ENCODE results near the gene PRRC1.
"Not testable (repeated sequence)": the region's sequence is repeated elsewhere in the genome, so short reads cannot be mapped to it uniquely, and the experiment has no call there.

PRRC1 gene

DNA sequence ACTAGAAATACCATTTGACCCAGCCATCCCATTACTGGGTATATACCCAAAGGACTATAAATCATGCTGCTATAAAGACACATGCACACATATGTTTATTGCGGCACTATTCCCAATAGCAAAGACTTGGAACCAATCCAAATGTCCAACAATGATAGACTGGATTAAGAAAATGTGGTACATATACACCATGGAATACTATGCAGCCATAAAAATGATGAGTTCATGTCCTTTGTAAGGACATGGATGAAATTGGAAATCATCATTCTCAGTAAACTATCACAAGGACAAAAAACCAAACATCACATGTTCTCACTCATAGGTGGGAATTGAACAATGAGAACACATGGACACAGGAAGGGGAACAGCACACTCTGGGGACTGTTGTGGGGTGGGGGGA, 27.8 kb downstream of the PRRC1 start:
- not testable (repeated sequence) for DNase-seq (ENCODE audit: low read depth in 2 of 2)

DNA sequence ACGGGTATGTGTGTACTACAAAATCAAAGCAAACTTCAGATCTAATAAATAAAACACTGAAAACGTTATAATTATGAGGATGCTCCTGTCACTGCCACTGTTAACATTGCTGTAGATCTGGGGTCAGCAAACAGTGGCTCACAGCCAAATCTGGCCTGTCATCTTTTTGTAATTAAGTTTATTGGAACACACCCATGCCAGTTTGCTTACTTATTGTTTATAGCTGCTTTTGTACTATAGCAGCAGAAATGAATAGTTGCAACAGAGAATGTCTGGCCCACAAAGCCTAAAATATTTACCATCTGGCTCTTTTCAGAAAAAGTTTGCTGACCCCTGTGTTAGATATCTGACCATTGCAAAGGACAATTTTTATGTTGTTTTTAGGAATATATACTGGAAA, 32.1 kb downstream of the PRRC1 start:
- DNase-seq (ENCODE audit: low read depth in 2 of 2), result no peak

DNA sequence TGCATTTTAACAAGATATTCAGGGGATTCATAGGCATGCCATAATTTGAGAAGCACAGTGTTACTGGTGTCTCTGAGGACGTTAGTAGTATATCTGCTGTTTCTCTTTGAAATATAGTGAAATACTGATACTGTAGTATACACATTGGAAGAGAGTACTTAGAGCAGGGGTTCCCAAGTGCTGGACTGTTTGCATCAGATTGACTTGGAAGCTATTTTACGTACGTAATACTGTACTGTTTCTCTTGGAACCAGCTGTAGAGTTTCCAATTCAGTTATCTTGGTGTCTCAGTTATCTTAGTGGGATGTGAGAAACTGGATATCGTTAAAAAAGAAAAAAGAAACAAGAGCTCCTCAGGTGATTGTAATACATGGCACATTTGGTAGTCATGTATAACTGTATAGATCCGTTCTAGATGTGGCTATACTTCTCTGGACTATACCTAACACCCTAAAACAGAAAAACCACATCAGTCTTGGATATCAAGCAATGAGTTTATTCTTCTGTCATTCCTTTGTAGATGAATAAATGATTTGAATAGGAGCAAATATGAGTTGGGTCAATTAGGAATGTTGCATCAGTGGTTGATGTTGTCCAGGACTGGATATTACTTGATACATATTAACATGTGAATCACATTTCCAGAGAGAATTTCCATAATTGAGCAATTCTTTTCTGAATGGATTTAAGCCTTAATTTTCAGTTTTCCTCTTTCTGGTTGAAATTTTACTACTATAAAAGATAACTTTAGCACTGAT, 33.4 kb downstream of the PRRC1 start:
- DNase-seq (ENCODE audit: low read depth in 2 of 2), result no peak

DNA sequence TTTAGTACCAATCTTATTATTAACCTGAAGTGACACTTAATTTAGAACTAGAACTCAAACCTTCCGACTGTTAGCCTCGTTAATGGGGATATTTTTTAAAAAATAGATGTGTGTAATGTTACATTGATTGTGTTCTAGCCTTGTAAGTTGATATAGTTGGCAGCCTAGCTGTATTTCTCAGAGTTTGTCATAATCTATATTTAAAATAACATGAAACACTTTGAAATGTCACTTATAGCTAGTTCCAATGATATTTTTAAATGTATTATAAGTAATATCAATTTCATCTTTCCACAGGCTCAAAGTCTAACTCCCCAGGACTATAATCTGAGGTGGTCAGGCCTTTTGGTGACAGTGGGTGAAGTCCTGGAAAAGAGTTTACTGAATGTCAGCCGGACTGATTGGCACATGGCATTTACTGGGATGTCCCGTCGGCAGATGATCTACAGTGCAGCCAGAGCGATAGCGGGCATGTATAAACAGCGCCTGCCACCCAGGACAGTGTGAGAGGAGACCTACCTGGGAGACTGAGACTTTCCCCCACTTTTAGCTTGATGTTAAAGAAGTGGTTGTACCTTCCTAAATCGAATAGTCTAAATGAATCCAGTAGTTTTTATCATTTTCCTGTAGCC, 34.1 kb downstream of the PRRC1 start:
- no peak for DNase-seq (ENCODE audit: low read depth in 2 of 2)

DNA sequence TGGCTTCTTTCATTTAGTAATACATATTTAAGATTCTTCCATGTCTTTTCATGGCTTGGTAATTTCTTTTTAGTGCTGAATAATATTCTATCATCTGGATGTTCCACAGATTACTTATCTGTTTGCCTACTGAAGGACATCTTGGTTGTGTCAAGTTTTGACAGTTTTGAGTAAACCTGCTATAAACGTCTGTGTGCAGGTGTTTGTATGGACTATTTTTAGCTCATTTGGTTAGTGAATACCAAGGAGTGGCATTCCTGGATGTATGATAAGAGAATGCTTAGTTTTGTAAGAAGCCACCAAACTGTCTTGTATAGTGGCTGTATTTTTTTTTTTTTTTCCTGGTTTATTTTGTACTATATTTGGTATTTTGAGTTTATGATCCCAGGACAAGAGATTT, 38.4 kb downstream of the PRRC1 start:
- DNase-seq (ENCODE audit: low read depth in 2 of 2), result no peak

DNA sequence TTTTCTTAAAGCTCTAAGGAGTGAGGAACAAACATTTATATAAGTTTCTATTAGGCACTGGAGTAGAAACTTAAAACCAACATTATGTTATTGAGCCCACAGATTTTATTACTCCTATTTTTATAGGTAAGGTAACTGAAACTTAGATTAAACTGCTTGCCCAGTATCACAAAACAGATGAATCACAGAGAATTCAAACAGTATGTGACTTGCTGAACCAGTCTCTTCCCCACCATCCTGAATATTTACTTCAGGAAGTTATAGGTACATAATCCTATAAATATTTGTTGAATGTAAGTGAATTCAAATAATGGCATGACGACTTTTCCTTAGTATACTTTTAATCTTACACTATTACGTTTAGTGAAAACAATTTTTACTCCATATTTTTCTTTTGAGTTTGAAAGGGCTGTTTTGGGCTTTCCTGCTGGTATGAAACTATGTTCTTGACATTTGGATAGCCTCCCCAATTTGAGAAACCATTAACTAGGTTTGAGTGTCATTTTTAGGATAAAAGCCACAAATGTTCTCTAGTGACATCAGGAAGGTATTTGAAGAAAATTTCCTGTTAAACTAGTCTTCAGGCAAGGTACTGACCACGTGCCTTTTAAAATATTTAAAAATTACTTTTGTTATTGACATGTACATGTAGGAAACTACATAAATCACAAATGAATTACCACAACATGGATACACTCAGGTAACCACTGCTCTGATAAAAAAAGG, 39.3 kb downstream of the PRRC1 start:
- DNase-seq (ENCODE audit: low read depth in 2 of 2), result no peak

DNA sequence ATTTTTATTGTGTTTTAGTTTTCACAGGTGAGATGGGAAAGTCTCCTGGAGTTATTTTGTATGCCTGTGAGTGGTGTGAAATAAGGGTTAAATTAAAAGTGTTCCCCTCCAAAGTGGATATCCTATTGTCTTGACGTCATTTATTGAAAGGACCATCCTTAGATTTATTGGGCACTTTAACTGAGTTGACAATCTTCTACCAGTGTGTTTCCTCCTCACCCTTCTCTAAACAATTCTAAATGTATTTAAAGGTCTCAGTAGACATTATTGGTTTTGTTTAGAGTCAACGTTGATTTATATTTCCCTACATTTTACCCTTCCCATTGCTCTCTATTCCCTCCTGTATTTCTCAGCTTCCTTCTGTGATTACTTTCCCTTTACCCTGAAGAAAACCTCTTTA, 40.8 kb downstream of the PRRC1 start:
- no peak for DNase-seq (ENCODE audit: low read depth in 2 of 2)

DNA sequence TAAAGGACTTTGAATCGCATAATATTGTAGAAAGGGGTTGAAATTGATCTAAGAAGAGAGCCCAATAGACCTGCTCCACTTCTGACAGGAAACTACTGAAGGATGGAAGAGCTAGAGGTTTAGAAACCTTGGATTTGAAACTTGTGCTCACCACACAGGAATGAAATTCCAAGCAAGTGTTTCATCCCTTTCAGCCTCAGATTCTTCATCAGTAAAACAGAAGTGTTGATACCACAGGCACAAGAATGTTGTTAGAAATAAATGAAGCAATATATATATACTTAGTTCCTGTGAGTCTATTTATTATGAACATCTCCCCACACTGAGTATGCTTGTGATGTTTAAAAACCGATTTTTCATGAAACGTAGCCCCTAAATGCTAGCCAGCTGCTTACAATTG, 43.8 kb downstream of the PRRC1 start:
- no peak for DNase-seq (ENCODE audit: low read depth in 2 of 2)

DNA sequence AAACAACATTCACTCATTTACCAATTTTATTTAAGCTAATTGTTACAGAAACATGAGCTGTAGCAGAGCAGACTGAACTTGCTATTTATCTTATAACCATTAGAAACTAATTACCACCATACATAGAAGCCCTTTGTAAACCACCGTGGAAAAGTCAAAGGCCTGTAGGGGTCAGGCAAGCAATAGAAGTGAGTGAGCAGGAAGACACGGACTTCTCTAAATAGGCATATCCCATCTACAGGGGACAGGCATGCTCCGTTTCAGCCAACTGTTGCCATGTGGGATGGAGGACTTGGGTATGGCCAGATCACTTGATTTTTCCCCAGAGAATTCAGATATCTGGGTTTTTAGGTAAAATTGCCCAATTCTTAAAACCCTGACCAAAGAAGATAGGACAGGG, 44.8 kb downstream of the PRRC1 start:
- DNase-seq (ENCODE audit: low read depth in 2 of 2), result no peak

DNA sequence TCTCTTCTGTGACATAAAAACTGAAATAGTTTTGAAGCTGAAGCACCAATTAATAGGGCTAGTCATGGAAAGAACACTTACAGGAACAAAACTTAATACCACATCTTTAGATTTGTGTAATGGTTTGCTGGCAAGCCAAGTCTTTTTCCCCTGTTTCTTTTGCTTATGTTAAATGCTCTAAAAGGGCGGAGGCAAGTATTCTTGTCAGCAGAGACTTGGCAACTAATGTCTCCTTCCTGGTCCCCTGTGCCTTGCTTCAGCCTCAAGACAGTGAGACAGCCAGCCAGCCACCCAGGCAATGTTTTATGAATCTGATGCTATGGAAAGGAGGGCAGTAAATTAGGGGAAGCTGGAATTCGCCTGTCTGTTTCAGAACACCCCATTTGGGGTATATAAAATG, 45.7 kb downstream of the PRRC1 start:
- DNase-seq (ENCODE audit: low read depth in 2 of 2), result no peak

DNA sequence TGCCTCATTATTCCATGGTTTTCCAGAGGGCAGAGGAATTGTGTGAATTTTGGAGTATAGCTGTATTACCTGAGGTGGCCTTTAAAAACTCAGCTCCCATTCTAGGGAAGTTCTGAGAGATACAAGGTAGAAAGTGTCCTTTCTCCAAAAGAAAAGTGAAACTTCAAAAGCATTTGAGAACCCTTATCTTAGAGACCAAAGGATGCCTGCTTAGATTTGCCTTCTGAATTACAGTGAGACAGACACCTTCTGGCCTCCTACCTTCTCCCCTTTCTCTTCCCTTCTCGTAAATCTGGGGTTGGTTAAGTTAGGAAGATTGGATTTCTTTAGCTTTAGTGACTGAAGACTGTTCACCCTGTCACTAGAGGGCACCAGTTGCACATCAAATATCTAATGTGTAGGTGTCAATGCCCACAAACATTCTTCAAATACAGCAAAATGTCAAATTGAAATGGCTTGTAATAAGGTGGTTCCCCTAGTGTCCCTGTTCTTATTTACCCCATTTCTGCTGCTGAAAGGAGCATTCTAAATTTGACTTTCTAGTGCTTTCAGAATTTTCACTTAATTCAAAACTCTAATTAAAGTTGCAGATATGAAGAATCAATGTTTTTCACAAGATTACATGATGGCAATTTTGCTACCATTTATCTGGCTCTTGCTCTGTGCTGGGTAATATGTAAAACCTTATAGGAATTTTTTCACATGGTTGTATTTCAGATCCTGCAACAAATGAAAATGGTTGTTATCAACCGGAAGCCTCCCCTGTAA, 46.7 kb downstream of the PRRC1 start:
- peak; percentile 6 to 10 for DNase-seq (ENCODE audit: low read depth in 2 of 2)

DNA sequence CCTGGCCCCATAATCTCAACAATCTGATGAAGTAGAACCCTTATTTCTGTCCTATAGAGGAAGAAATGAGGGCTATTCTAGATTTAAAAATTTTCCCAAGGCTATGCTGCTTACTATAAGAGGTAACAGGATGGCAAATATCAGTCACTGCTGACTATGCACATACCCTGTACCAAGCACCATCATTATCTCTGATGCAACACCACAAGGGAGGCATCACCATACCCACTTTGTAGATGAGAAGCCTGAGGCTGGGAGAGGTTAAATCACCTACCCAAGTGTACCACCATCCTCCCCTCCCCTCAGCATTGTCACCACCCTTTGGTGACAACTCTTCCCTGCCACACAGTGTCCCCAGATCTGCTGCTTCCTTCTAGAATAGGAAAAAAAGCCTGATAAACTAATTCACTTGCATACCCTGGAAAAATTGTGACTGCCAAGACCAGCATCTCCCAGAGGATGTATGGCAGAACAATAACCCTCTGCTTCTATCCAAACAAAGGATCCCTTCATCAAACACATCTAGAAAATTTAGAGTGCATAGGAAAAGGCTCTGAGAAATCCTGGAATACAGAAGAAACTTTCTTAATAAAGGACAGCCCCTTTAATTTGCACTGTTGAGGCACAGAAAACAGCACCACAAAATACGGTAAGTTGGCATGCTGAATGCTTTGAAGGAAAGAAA, 48.3 kb downstream of the PRRC1 start:
- no peak for DNase-seq (ENCODE audit: low read depth in 2 of 2)

DNA sequence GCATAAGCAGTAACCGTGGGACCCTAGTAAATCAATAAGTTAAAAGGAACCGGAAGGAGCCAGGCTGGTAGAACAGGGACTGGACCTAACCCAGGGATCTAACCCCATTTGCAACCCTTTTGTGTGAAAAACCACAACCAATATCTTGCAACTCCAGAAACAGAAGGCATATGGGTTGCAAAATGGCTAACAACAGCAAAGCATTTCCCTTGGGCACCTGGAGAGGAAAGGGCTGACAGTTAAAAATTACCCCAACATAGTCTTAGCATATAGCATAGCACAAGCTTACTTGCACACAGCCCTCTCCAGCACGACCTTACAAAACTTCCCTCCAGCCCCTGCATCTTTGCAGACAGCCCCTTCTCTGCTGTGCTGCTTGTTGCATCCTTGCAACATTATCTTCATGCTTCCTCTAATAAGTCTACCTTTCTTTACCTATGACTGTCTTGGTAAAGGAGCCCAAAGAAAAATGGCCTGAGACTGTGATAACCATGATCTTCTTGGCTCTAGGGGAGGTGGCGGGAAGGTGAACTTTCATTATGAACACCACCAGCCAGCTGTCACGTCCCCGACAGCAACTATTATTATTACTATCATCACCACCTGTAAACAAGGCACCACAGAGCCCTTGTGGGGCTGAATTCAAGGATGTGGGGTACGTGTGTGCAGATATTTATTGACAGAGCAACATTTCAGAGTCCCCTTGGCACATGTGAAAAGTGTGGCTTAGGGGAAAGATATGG, 49.8 kb downstream of the PRRC1 start:
- no peak for DNase-seq (ENCODE audit: low read depth in 2 of 2)

DNA sequence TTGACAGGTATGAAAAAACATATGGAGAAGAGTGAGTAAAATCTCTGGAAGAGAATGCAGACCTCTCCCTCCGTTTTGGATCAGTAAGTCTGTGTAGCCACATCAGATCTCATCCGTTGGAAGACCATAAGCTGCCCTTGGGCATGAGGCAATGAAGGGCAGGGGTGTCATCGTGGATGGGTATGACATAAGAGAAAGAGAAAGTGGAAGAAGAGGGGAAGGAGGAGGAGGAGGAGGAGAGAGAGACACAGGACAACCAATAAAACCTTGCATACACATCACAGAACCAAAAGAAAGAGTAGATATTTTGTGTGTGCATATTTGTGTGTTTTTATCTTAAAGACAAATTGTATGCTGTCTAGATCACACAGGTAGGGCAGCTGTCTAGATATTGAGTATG, 50.7 kb downstream of the PRRC1 start:
- DNase-seq (ENCODE audit: low read depth in 2 of 2), result no peak

DNA sequence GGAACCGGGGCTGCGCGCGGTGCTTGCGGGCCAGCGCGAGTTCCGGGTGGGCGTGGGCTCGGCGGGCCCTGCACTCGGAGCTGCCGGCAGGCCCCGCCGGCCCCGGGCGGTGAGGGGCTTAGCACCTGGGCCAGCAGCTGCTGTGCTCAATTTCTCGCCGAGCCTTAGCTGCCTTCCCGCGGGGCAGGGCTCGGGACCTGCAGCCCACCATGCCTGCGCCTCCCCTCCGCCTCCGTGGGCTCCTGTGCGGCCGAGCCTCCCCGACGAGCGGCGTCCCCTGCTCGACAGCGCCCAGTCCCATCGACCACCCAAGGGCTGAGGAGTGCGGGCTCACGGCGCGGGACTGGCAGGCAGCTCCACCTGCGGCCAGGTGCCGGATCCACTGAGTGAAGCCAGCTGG, 52.0 kb downstream of the PRRC1 start:
- not testable (repeated sequence) for DNase-seq (ENCODE audit: low read depth in 2 of 2)

DNA sequence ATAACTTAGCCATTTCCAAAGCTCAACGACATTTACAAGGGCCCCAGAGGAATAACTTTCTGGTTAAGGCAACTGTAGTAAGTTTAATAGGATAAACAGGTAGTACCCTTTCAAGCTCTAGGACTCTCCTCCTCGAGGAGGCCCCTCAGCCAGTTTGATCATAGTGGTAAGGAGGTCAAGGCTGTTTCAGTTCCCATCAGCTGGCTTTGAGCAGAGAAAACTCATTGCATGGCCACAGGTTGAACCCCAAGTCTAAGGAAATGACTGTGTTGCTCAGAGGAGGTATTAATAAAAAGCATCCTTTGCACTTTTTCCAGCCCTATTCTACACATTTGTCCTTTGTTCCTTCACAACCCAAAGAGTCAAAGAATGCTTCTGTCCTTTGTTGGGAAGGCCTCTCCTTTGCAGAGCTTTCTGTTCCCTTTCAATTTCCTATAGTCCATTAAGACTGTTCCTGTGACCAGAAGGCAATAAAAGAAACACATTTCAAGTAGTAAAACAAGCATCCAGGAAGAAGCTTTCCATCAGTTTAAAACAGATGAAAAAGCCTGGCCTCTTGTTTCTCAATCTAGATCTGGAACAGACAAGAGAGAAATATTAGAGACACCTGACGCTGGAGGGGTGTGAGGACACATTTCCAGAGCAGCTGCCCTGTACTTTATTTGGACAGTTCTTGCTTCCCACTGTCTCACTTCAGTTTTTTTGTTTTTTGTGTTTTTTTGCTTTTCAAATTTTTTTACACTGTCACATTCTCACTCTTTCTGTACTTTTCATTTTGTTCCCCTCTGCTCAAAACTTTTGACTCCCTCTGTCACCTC, 54.1 kb downstream of the PRRC1 start:
- no peak for DNase-seq (ENCODE audit: low read depth in 2 of 2)

DNA sequence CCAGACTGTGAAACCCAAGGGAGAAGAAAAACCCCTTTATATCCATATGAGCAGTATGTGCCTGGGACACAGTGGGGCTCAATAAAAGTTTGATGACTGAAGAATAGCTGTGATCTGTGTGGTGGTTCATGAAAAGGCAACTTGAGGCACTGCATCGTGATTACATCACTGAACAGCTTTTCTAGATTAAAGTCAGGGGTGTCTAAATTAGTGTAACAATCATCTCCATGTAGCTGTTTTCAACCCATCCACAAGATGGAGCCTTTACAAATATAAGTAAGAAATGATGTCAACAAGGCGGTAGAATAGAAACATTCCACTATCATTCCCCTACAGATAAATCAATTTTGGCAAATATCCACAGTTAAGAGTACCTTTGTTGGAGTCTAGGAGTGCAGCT, 55.5 kb downstream of the PRRC1 start:
- no peak for DNase-seq (ENCODE audit: low read depth in 2 of 2)

DNA sequence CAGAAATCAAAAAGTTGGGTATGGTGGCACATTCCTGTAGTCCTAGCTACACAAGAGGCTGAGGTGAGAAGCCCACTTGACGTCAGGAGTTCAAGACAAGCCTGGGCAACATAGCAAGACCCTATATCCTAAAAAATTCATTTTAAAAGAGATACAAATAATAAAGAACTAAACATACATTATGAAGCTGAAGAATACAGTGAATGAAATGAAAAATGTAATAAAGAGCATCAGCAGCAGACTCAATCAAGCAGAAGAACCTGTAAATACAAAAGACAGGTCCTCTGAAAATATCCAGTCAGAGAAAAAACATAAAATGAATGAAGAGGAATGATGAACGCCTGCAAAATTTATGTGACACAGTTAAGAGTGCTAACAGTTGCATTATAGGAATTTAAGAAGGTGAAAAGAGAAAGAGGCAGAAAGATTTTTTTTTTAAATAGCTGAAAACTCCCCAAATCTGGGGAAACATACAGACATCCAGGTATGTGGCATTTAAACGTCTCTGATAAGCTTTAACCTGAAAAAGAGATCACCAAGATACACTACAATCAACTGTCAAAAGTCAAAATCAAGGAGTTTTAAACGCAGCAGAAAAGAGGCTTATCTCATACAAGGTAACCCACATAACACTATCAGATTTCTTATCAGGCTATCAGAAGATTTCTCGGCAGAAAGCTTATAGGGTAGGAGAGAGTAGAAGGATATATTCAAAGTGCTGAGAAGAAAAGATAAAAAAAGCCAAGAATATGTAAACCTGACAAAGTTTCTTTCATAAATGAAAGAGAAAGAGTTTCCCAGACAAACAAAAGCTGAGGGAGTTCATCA, 57.6 kb downstream of the PRRC1 start:
- no peak for DNase-seq (ENCODE audit: low read depth in 2 of 2)

DNA sequence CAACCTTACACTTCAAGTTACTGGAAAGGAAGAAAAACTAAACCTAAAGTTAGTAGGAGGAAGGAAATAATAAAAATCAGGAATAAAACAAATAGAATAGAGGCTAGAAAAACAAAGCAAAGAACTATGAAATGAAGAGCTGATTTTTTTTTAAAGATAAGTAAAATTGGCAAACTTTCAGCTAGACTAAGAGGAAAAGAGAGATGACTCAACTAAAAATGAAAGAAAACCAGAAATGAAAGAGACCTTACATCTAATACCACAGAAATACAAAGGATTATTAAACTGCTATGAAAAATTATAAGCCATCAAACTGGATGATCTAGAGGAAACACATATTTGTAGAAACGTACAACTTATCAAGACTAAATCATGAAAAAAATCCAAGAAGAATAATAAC, 60.0 kb downstream of the PRRC1 start:
- DNase-seq (ENCODE audit: low read depth in 2 of 2), result no peak
